SK-N-MC (cell line): ENCODE measurements around the gene MYCBPAP.

Experiments used
- EZH2 ChIP-seq: fragments of 200-600 bp; sonication (generic); IDR thresholded peaks from one replicate; pipeline ENCODE4 v1.6.1; 2017; ENCODE audit warnings: antibody characterized with exemption
- FOXP2 ChIP-seq: optimal IDR thresholded peaks from 2 replicates; pipeline ENCODE3; 2011; ENCODE audit warnings: mild to moderate bottlenecking, moderate library complexity; ENCODE audit not compliant: insufficient read depth; ENCODE audit errors: extremely low read length, control extremely low read depth
- POLR2AphosphoS5 ChIP-seq: IDR thresholded peaks from 2 replicates; pipeline ENCODE4 v1.6.1; 2012; ENCODE audit warnings: mild to moderate bottlenecking, low read depth, low read length, borderline replicate concordance

GRCh38 chr17:50517504-50518383 is 9.5 kb downstream of the MYCBPAP start:
- TF ChIP-seq POLR2AphosphoS5 (no peak), EZH2 (no peak), FOXP2 (no peak)
